Stimulated activated memory B cell treated with anti-CD40 and anti-IgM and Interleukin-4, amounts not matched to agents 10 μg/mL and 1 μg/mL and 100 μg/mL, for 72 hours (primary cell): ENCODE data around the gene CSNK1A1L.

ENCODE experiments used
- ATAC-seq: fragments of 150-1000 bp; cut with Tn5 transposase; 2 replicates; pipeline ENCODE4 v1.10.0; 2021
- H3K27ac Mint-ChIP-seq: one replicate; pipeline ENCODE4 v1.8.0; 2022; ENCODE audit warnings: mild to moderate bottlenecking, mixed read lengths
- H3K27me3 Mint-ChIP-seq: one replicate; pipeline ENCODE4 v1.8.0; 2022; ENCODE audit warnings: mixed read lengths
- H3K36me3 Mint-ChIP-seq: one replicate; pipeline ENCODE4 v1.8.0; 2022; ENCODE audit warnings: mixed read lengths
- H3K4me1 Mint-ChIP-seq: one replicate; pipeline ENCODE4 v1.8.0; 2022; ENCODE audit warnings: mixed read lengths
- H3K4me3 Mint-ChIP-seq: one replicate; pipeline ENCODE4 v1.8.0; 2022; ENCODE audit warnings: mild to moderate bottlenecking, moderate library complexity, mixed read lengths
- H3K9me3 Mint-ChIP-seq: one replicate; pipeline ENCODE4 v1.8.0; 2022; ENCODE audit warnings: mixed read lengths

The CSNK1A1L gene

GRCh38 chr13:37090912-37091311 is 14.6 kb downstream of the CSNK1A1L start:
- Mint-ChIP-seq H3K27me3 (no peaks in the 10 kb centered on the region), H3K36me3 (no peaks in the 10 kb centered on the region), H3K4me3 (no peak overlapping the region), H3K27ac (no peak overlapping the region), H3K4me1 (no peaks in the 10 kb centered on the region), H3K9me3 (no peaks in the 10 kb centered on the region)
- ATAC-seq: peak; percentile 49

DNA sequence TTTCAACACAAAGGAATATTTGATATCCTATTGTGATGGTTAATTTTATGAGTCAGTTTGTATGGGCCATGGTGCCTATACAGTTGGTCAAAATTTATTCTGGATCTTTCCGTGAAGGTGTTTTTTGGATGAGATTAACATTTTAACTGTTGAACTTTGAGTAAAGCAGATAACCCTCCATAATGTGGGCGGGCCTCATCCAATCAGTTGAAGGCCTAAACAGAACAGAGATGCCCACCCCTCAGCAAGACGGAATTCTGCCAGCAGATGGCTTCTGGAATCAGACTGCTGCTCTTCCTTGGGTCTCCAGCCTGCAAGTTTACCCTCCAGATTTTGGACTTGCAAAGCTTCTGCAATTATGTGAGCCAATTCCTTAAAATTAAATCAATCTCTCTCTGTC is 16.0 kb downstream of the CSNK1A1L start:
- Mint-ChIP-seq H3K27me3 (no peaks in the 10 kb centered on the region), H3K4me3 (no peak overlapping the region), H3K27ac (no peak overlapping the region), H3K4me1 (no peaks in the 10 kb centered on the region), H3K36me3 (no peaks in the 10 kb centered on the region), H3K9me3 (no peaks in the 10 kb centered on the region)
- no peak for ATAC-seq

DNA sequence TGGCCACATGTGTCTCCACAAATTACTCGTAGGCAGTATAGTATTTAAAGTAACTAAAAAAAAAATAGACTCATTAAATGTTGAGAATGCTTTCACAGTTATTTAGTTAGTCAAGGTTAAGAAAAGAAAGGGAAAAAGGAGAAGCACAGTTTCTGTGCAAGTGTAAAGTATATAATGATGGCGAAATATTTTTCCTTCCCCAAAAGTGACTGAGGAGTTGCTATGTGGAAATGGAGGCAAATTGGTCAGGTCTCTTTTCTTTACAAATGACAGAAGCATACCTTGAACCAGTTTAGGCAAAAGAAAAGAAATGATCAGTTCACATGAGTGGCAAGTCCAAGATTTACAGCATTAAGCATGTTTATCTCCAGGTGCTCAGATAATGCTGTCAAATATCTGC is 18.0 kb downstream of the CSNK1A1L start:
- Mint-ChIP-seq H3K27me3 (no peaks in the 10 kb centered on the region), H3K4me1 (no peaks in the 10 kb centered on the region), H3K36me3 (no peaks in the 10 kb centered on the region)

GRCh38 chr13:37085606-37086005 is 19.9 kb downstream of the CSNK1A1L start:
- Mint-ChIP-seq H3K27me3 (no peaks in the 10 kb centered on the region), H3K36me3 (no peaks in the 10 kb centered on the region), H3K4me1 (no peaks in the 10 kb centered on the region), H3K4me3 (no peak overlapping the region), H3K27ac (no peak overlapping the region), H3K9me3 (no peaks in the 10 kb centered on the region)
- no peak for ATAC-seq

More for the DNA sequence above, 18.0 kb downstream of the CSNK1A1L start:
- no peak for ATAC-seq
- Mint-ChIP-seq H3K27ac (no peak overlapping the region), H3K9me3 (no peaks in the 10 kb centered on the region), H3K4me3 (no peak overlapping the region)

DNA sequence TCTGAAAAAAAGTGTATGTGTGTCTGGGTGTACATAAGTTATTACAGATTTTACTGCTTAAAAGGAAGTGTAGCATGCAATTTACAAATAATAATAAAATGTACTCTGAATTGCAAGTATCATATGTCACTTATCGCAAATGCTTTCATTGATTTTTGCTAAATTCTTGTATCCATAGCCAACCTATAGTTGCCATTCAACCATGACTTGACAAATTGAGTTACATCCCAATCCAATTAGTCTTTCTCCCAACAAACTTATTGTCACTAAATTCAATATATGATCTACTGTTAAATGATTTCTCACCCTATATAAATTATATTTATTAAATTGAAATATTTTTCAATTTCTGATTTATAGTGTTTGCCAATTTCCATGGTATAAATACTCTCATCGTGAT is 28.6 kb downstream of the CSNK1A1L start:
- Mint-ChIP-seq H3K36me3 (no peaks in the 10 kb centered on the region), H3K4me3 (no peak overlapping the region), H3K9me3 (no peaks in the 10 kb centered on the region), H3K27ac (no peak overlapping the region), H3K27me3 (no peaks in the 10 kb centered on the region), H3K4me1 (no peaks in the 10 kb centered on the region)
- ATAC-seq: no peak

DNA sequence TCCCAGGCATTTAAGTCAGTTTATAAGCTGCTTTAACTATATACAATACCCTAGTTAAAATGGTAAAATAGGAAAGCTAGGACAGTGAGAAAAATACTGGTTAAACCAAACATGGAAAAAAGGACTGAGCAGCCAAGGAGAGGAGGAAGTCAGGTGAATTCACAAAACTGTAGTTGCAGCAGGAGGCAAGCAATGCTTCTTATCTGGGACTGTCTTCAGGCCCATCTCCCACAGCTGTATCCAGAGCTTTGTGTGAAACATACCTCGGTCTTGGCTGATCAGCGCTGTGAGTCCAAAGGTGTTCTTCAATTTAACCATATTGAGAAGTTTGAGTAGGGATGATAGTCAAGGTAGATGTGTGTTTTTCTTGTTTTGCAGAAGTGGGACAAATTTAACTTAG is 30.3 kb downstream of the CSNK1A1L start:
- no peaks in the 10 kb centered on the region for H3K9me3 Mint-ChIP-seq
- H3K27ac Mint-ChIP-seq: no peak overlapping the region
- H3K27me3 Mint-ChIP-seq: peaks cover 3% of the 10 kb centered on the region
- no peaks in the 10 kb centered on the region for H3K4me1 Mint-ChIP-seq
- H3K36me3 Mint-ChIP-seq: no peaks in the 10 kb centered on the region
- ATAC-seq: no peak
- no peak overlapping the region for H3K4me3 Mint-ChIP-seq

DNA sequence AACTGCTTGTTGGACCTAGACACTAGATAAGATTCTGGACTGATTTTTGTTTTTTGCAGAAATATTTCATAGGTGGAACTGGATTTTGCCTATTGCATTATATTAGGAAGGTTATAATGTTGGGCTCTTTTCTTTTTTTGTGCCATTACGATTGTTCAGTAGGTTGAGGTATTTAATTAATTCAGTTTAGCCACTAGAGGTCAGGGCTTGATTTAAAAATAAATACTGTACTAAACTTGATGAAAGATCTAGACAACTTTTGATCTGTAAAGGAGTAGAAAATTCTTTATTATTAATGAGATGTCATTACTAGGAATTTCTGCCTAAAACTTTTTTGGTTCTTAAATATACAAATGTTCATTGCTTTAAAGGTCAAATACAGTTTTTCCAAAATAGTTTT is 30.8 kb downstream of the CSNK1A1L start:
- no peak for ATAC-seq

GRCh38 chr13:37072024-37072423 is 33.4 kb downstream of the CSNK1A1L start:
- Mint-ChIP-seq H3K9me3 (no peaks in the 10 kb centered on the region), H3K27ac (no peak overlapping the region), H3K27me3 (peaks cover 9% of the 10 kb centered on the region), H3K4me3 (no peak overlapping the region), H3K36me3 (no peaks in the 10 kb centered on the region), H3K4me1 (peaks cover 8% of the 10 kb centered on the region)
- no peak for ATAC-seq

More for the DNA sequence above, 30.8 kb downstream of the CSNK1A1L start:
- H3K36me3 Mint-ChIP-seq: no peaks in the 10 kb centered on the region
- no peaks in the 10 kb centered on the region for H3K4me1 Mint-ChIP-seq
- no peak overlapping the region for H3K27ac Mint-ChIP-seq
- no peak overlapping the region for H3K4me3 Mint-ChIP-seq
- peaks cover 8% of the 10 kb centered on the region for H3K27me3 Mint-ChIP-seq
- H3K9me3 Mint-ChIP-seq: no peaks in the 10 kb centered on the region

DNA sequence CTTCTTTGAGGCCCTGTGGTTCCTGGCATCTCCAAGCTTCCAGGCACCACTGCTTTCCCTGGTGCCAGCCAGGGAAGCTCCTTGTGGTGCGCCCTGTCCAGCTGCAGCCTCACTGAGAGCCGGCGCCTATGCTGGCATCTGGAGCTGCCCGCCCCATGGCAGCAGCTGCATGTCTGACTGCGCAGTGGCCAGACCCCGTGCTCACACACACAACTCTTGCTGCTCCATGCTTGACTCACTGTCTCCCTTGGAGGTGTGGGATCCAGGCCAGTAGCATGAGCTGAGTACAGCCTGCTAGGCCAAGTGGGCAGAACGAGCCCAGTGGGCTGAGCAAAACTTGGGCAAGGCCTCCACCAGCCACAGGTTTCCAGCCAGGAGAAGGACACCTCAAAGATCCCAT is 34.5 kb downstream of the CSNK1A1L start:
- ATAC-seq: no peak
- Mint-ChIP-seq H3K4me3 (no peak overlapping the region), H3K27ac (no peak overlapping the region), H3K4me1 (peaks cover 8% of the 10 kb centered on the region), H3K27me3 (peaks cover 9% of the 10 kb centered on the region), H3K36me3 (no peaks in the 10 kb centered on the region), H3K9me3 (no peaks in the 10 kb centered on the region)

DNA sequence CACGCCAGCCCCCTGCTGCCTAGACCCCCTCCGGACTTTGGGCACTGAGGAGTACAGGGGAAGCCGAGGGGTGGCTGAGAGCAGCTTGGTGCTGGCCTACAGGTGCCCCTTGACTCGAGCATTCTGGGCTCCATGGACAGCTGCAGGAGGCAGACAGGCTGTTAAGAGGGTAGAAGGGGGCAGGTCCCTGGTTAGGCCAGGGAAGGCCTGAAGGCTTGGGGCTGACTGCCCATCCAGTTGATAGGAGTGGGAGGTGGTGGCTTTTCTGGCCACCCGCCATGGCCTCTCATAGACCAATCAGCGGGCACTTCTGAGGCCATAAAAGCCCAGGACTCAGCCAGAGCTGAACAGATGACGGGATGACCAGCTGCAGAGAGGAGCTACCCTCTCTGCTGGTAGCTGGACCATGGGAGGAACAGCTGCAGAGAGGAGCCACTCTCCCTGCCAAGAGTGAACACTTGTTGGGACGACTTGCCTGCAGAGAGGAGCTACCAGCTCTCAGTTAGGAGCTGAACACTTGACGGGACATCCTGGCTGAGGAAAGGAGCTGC is 35.2 kb downstream of the CSNK1A1L start:
- H3K4me3 Mint-ChIP-seq: no peak overlapping the region
- H3K27ac Mint-ChIP-seq: no peak overlapping the region
- no peak for ATAC-seq
- H3K9me3 Mint-ChIP-seq: no peaks in the 10 kb centered on the region
- peaks cover 8% of the 10 kb centered on the region for H3K4me1 Mint-ChIP-seq
- no peaks in the 10 kb centered on the region for H3K36me3 Mint-ChIP-seq
- peaks cover 9% of the 10 kb centered on the region for H3K27me3 Mint-ChIP-seq

DNA sequence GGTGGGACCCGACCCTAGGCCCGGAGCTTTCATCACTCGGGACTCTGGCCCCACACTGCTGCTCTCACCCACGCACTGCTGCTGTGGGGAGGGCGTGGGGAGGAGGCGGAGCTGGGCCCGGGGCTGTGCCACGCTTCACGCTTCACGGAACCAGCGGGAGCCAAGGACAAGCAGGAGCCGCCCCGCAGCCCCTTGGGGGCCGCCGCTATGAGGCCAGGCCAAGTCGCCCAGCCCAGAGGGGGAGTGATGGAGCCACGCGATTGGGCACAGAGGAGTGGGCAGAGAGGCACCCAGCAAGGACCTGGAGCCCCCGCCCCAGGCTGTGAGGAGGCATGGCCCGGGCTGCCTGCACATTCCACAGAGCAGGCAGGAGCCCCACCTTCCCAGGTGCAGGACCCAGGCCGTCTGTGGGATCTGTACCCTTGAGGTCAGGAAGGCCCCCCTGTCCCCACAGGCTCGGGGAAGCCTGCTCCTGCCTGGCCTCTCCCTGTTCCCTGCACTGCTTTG is 35.8 kb downstream of the CSNK1A1L start:
- H3K9me3 Mint-ChIP-seq: no peaks in the 10 kb centered on the region
- peak; percentile 39 for ATAC-seq
- H3K27ac Mint-ChIP-seq: no peak overlapping the region
- H3K36me3 Mint-ChIP-seq: no peaks in the 10 kb centered on the region
- H3K4me1 Mint-ChIP-seq: peaks cover 8% of the 10 kb centered on the region
- peaks cover 9% of the 10 kb centered on the region for H3K27me3 Mint-ChIP-seq
- H3K4me3 Mint-ChIP-seq: no peak overlapping the region

DNA sequence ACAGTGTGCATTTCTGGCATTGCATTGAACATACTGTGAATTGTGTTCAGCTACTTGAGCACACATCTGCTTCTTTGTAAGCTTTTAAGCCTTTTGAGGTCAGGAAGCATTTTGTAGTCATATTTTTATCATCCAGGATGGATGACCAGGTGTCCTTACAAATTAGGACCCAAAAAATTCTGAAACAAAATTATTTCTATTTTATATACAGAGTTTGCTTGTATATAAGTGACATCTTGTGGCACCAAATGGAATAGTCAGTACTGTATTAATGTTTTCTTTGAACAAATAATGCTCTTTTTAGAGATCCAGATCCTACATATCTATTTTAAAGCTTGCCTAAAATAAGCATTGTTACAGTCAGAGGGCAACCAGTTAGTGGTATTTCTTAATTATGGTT is 36.5 kb downstream of the CSNK1A1L start:
- H3K27ac Mint-ChIP-seq: no peak overlapping the region
- H3K9me3 Mint-ChIP-seq: no peaks in the 10 kb centered on the region
- no peak for ATAC-seq
- peaks cover 8% of the 10 kb centered on the region for H3K4me1 Mint-ChIP-seq
- H3K36me3 Mint-ChIP-seq: no peaks in the 10 kb centered on the region
- peaks cover 9% of the 10 kb centered on the region for H3K27me3 Mint-ChIP-seq
- no peak overlapping the region for H3K4me3 Mint-ChIP-seq

DNA sequence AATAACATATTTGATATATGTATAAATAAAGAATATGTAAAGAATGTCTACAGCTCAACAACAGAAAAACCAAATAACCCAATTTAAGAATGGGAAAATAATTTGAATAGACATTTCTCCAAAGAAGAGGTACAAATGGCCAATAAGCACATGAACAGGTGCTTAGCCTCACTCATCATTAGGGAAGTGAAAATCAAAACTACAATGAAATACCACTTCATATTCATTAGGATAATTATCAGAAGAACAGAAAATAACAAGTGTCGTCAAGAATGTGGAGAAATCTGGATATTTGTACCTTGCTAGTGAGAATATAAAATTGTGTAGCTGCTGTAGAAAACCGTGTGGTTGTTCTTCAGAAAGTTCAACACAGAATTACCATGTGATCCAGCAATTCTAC is 37.6 kb downstream of the CSNK1A1L start:
- no peak for ATAC-seq
- Mint-ChIP-seq H3K36me3 (no peaks in the 10 kb centered on the region), H3K4me3 (no peak overlapping the region), H3K4me1 (peaks cover 8% of the 10 kb centered on the region), H3K27me3 (peaks cover 9% of the 10 kb centered on the region), H3K9me3 (no peaks in the 10 kb centered on the region), H3K27ac (no peak overlapping the region)

GRCh38 chr13:37065890-37066526 is 39.5 kb downstream of the CSNK1A1L start:
- ATAC-seq: no peak

GRCh38 chr13:37059848-37060192 is 45.6 kb downstream of the CSNK1A1L start:
- Mint-ChIP-seq H3K27me3 (no peaks in the 10 kb centered on the region), H3K36me3 (peaks cover 13% of the 10 kb centered on the region), H3K4me3 (peak overlapping the region; percentile 85), H3K9me3 (no peaks in the 10 kb centered on the region), H3K4me1 (peaks cover 19% of the 10 kb centered on the region), H3K27ac (peak overlapping the region; percentile 98)
- peak; percentile 51 for ATAC-seq

More at GRCh38 chr13:37065890-37066526, 39.5 kb downstream of the CSNK1A1L start:
- Mint-ChIP-seq H3K27ac (no peak overlapping the region), H3K4me1 (peaks cover 8% of the 10 kb centered on the region), H3K9me3 (no peaks in the 10 kb centered on the region), H3K36me3 (no peaks in the 10 kb centered on the region), H3K27me3 (peaks cover 9% of the 10 kb centered on the region), H3K4me3 (no peak overlapping the region)
